ENCODE results near the gene IRF9. TPM values are rescaled to one million over a fixed set of nuclear protein-coding genes. Genes with fewer than 3 reads are reported as not detected.
"Not testable (repeated sequence)": the region's sequence is repeated elsewhere in the genome, so short reads cannot be mapped to it uniquely, and the experiment has no call there.

The IRF9 gene
- total and polyA plus RNA-seq, 5 experiments from 2014 or later: 46.6 to 116 (median 68.6) TPM

DNA sequence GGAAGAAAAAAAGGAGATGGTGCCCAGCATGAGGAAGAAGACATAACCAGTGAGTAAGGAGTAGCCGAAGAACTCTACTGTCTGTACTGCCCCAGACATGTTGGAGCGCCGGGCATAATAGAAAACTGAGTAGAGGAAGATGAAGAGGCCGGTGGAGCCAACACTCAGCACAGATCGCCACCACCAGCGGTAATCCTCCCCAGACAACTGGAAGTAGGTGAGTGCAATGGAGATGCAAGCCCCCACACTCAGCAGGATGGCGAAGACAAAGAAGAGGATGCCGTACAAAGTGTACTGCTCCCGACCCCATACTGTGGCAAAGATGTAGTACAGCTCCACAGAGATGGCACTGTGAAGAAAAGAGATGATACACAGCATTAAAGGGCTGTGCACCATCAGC lies 28.4 kb downstream of the IRF9 start:
- Mint-ChIP-seq H3K4me3 (peak overlapping the region in 1 of 10 donors; percentile 38), H3K27ac (peak overlapping the region; percentile 83 to 97 (median 94)), H3K27me3 (peaks cover 0 to 2% (median 0%) of the 10 kb centered on the region in 5 donors), H3K9me3 (no peaks in the 10 kb centered on the region), H3K4me1 (peaks cover 17 to 67% (median 51%) of the 10 kb centered on the region in 4 donors), H3K36me3 (peaks cover 0 to 30% (median 10%) of the 10 kb centered on the region in 3 donors)
- DNase-seq (no peak), ATAC-seq (no peak)
- POLR2A ChIA-PET: interaction anchor here (0.9 to 4.8 kb wide), 15 partner anchors 9 to 109 kb away, joined by 3 to 36 read pairs (median 7); partner anchors contain the start of genes CHMP4A, DCAF11, EMC9 and IRF9

DNA sequence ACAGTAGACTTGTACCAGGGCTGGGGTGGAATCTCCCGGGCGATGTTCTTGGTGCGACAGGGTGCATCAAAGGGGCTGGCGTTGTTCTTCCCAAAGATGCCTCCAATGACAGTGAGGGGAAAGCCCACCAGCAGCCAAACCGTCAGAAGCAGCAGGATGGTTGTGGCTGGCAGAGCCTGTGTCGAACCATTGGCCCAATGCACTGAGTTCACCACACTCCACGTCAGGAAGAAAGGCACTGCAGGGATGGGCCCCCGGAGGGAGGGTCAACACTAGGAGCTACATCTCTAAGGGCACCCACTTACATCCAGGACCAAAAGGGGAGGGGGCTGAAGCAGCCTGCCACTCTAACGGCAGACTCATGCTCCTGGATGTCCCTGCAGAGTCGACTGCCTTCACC lies 29.4 kb downstream of the IRF9 start:
- no peak for ATAC-seq
- POLR2A ChIA-PET: interaction anchor here (0.7 to 4.8 kb wide), 6 partner anchors 24 to 75 kb away, joined by 6 to 36 read pairs (median 12); partner anchors contain the start of genes CHMP4A, DCAF11, IRF9 and MDP1
- Mint-ChIP-seq H3K4me1 (peaks cover 21 to 74% (median 59%) of the 10 kb centered on the region in 4 donors), H3K27ac (peak overlapping the region in 7 of 10 donors; percentile 46 to 90 (median 77)), H3K36me3 (peaks cover 0 to 27% (median 10%) of the 10 kb centered on the region in 3 donors), H3K4me3 (no peak overlapping the region), H3K9me3 (no peaks in the 10 kb centered on the region), H3K27me3 (peaks cover 0 to 2% (median 0%) of the 10 kb centered on the region in 5 donors)
- no peak for DNase-seq

DNA sequence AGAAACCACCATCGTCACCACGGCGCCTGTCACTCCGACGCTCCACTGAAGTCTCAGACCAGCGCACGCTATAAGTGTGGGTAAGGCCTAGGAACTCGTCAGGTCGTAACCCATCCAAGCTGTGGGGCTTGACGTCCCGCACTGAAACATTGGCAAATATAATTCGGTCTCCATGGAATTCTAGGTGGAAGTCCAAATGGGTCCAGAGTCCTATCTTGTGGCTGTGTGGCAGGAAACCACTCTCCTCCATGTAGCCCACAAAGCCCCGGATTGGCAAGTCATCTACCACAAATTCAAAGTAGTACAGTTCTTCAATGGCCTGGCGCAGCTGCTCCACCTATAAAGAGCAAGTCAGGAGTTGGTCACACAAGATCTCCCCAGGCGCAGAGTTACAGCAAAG lies 31.9 kb downstream of the IRF9 start:
- peak overlapping the region in 6 of 10 donors; percentile 23 to 60 (median 40) for H3K4me3 Mint-ChIP-seq
- peaks cover 0 to 2% (median 0%) of the 10 kb centered on the region in 5 donors for H3K27me3 Mint-ChIP-seq
- H3K4me1 Mint-ChIP-seq: peaks cover 19 to 71% (median 63%) of the 10 kb centered on the region in 4 donors
- H3K27ac Mint-ChIP-seq: peak overlapping the region in 8 of 10 donors; percentile 29 to 92 (median 64)
- H3K9me3 Mint-ChIP-seq: no peaks in the 10 kb centered on the region
- POLR2A ChIA-PET: interaction anchor here (3.5 kb wide), 1 partner anchor 52 kb away, joined by 10 read pairs; the partner anchor contains the start of gene EMC9
- ATAC-seq (no peak), DNase-seq (no peak)
- H3K36me3 Mint-ChIP-seq: peaks cover 0 to 20% (median 7%) of the 10 kb centered on the region in 3 donors

DNA sequence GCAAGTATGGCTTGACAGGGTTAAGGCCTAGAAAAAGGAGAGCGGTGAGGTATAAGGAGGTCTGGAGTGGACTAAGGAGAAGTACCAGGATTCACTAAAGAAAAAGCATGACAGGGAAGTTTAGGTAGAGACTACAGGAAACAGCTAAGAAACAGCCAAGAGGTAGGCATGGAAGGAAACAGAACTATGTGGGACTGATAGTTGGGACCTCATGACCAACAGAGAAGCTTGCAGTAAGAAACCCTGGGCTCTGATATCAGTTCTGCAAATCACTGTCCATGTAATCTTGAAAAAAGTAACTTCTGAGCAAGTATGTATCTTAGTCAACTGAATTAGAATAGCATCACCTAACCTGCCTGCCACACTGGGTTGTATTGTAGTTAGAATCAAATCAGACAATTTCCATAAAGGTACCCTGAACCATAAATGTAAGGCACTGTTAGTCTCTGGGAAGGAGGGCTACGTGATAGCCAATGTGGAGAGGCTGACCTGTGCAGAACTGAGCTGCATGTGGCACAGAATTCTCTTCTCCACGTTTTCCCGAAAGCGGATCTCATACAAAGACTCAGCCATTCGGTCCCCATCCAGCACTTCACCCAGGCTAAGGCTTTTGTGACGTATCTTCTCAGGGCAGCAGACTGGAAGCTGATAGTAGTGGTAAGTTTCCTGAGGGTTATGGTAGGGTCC lies 33.3 kb downstream of the IRF9 start:
- H3K9me3 Mint-ChIP-seq: no peaks in the 10 kb centered on the region
- peaks cover 24 to 70% (median 63%) of the 10 kb centered on the region in 4 donors for H3K4me1 Mint-ChIP-seq
- peaks cover 0 to 28% (median 7%) of the 10 kb centered on the region in 3 donors for H3K36me3 Mint-ChIP-seq
- ATAC-seq: no peak
- POLR2A ChIA-PET: interaction anchor here (0.7 to 3.5 kb wide), 15 partner anchors 19 to 236 kb away, joined by 3 to 124 read pairs (median 10); partner anchors contain the start of genes CBLN3, CHMP4A, CIDEB and DCAF11
- peak overlapping the region; percentile 93 to 99 (median 98) for H3K27ac Mint-ChIP-seq
- no peaks in the 10 kb centered on the region for H3K27me3 Mint-ChIP-seq
- H3K4me3 Mint-ChIP-seq: peak overlapping the region; percentile 84 to 98 (median 93)
- DNase-seq: no peak

DNA sequence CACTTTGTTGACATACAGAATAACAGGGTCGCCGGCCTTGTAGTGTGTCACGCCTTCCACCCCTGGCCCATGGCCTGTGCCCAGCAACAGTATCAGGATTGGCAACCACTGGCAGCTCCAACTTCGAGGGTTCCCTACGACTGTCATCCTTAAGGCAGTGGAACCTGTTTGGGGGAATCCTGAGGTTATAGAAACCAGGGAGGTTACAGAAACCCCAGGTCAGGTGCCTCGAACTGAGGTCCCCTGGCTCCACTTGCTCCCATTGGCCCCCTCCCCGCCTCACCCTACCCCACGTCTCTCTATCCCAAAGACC lies 33.8 kb downstream of the IRF9 start:
- no peak for ATAC-seq
- POLR2A ChIA-PET: interaction anchor here (0.7 to 3.5 kb wide), 24 partner anchors 8 to 892 kb away, joined by 3 to 124 read pairs (median 8); partner anchors contain the start of genes CBLN3, CHMP4A, CIDEB and DCAF11
- H3K36me3 Mint-ChIP-seq: peaks cover 0 to 30% (median 7%) of the 10 kb centered on the region in 3 donors
- DNase-seq: peak in 1 of 10 donors; percentile 58
- H3K27ac Mint-ChIP-seq: peak overlapping the region; percentile 93 to 99 (median 98)
- peaks cover 24 to 67% (median 63%) of the 10 kb centered on the region in 4 donors for H3K4me1 Mint-ChIP-seq
- no peaks in the 10 kb centered on the region for H3K9me3 Mint-ChIP-seq
- H3K4me3 Mint-ChIP-seq: peak overlapping the region; percentile 84 to 98 (median 93)
- no peaks in the 10 kb centered on the region for H3K27me3 Mint-ChIP-seq

DNA sequence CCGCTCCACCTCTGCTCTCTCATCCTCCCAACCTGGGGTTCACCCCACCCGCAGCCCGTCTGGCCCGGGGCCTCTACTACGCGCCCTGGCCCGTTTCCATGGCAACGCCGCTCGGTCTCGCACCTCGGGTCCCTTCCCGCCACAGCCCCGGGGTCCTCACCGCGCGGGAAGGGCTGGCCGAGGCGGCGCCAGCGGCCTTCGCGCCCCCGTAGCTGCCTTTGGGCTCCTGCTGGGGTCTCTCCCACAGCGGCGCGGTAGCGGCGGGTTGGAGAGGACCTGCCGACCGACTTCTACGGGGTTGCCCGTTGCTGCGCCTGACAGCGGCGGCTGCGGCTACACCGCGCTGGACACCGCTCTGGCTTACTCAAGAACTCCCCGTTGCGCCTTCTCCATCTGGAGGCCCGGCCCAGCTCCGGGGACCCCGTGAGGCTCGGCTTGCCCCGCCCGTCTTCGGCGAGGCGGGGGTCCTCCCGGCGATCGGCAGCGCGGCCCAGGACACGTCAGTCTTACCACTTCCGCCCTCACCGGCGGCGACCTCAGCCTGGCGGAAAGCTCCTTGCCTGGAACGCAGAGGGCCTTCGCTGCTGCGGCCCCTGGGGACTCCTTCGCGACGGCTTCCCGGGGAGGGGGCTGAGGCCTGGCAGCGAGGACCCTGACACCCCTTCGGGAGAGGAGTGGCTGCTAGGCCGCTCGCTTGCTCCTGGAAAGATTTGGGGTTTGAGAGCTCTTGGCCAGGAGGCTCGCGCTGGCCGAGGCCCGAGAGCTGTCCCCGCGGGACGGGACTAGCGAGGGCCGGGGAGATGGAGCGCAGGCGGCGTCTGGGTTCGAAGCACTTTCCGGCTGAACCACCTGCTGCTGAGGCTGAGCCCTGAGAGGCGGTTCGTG lies 34.4 kb downstream of the IRF9 start, which contains the start of gene TM9SF1:
Gene TM9SF1 (minus strand): TSS at position 256 of the 885 bp plus-strand sequence. CDS start 422 bp downstream, outside the sequence.
- peak; percentile 87 to 88 for ATAC-seq
- H3K27me3 Mint-ChIP-seq: no peaks in the 10 kb centered on the region
- H3K4me1 Mint-ChIP-seq: peaks cover 24 to 64% (median 62%) of the 10 kb centered on the region in 4 donors
- peak; percentile 81 to 95 (median 90) for DNase-seq
- peaks cover 0 to 35% (median 7%) of the 10 kb centered on the region in 3 donors for H3K36me3 Mint-ChIP-seq
- peak within 1 kb of the TSS; percentile 93 to 99 (median 98) for H3K27ac Mint-ChIP-seq
- peak within 1 kb of the TSS; percentile 84 to 98 (median 93) for H3K4me3 Mint-ChIP-seq
- no peaks in the 10 kb centered on the region for H3K9me3 Mint-ChIP-seq
- POLR2A ChIA-PET: interaction anchor here (0.9 to 3.5 kb wide), 30 partner anchors 9 to 1101 kb away, joined by 3 to 124 read pairs (median 6); partner anchors contain the start of genes ACIN1, C14orf119, CBLN3 and CHMP4A

DNA sequence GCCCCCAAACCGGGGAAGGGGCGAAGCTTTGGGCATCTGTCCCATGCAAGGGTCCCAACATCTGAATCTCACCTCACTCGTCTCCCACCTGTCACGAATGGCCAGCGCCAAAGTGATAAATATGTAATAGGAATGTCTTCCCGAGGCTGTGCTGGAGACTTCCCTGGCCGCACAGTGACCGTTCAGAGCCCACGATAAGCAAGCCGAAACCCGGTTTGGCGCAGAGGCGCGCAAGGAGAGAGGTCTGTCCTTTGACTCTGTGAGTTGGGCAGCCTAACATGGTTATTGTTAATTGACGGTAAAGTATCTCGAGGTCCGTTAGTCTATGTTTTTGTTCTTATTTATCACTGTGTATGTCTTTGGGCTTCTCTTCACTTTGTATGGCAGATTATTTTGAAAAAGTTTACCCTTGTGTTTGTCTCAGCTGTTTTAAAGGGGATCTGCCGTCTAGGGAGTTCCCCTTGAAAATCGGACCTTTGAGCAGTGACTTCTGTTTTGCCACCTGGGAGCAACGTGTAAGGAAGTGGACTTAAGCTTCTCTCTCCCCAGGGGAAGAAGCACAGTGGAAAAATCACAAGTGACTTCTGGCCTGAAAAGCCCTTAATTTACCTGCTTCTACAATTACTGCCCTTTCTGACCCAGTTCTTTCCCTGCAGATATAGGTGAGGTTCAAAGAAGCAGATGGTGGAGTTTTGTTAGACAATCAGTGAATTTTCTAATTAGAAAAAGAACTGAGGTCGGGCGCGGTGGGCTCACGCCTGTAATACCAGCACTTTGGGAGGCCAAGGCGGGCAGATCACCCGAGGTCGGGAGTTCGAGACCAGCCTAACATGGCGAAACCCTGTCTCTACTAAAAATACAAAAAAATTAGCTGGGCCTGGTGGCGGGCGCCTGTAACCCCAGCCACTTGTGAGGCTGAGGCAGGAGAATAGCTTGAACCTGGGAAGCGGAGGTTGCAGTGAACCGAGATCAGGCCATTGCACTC lies 35.3 kb downstream of the IRF9 start:
- POLR2A ChIA-PET: interaction anchor here (0.7 to 3.5 kb wide), 28 partner anchors 9 to 1101 kb away, joined by 3 to 124 read pairs (median 6); partner anchors contain the start of genes ACIN1, C14orf119, CHMP4A and DCAF11
- H3K4me1 Mint-ChIP-seq: peaks cover 24 to 66% (median 61%) of the 10 kb centered on the region in 4 donors
- peak overlapping the region; percentile 93 to 99 (median 98) for H3K27ac Mint-ChIP-seq
- ATAC-seq (no peak), DNase-seq (no peak)
- H3K36me3 Mint-ChIP-seq: peaks cover 0 to 34% (median 6%) of the 10 kb centered on the region in 3 donors
- H3K9me3 Mint-ChIP-seq: no peaks in the 10 kb centered on the region
- H3K27me3 Mint-ChIP-seq: no peaks in the 10 kb centered on the region
- peak overlapping the region; percentile 84 to 98 (median 93) for H3K4me3 Mint-ChIP-seq

DNA sequence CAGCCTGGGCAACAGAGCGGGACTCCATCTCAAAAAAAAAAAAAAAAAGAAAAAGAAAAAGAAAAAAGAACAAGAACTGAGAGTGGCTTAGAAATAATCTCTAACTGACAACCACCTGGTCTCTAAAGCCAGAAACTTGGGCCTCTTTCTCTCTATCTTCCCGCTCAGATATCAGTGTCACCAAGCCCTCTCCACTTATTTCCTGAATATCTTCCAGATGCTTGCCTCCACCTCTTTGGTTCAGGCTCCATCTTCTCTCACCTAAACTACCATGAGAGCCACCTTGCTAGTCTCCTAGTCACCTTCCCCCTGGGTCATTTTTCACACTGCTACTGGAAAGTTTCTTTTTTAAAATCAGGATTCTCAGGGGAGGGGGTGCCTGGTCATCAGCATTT lies 36.0 kb downstream of the IRF9 start:
- peaks cover 26 to 66% (median 58%) of the 10 kb centered on the region in 4 donors for H3K4me1 Mint-ChIP-seq
- peak overlapping the region; percentile 72 to 96 (median 90) for H3K4me3 Mint-ChIP-seq
- peaks cover 0 to 34% (median 11%) of the 10 kb centered on the region in 3 donors for H3K36me3 Mint-ChIP-seq
- ATAC-seq: no peak
- peak overlapping the region; percentile 43 to 98 (median 94) for H3K27ac Mint-ChIP-seq
- H3K9me3 Mint-ChIP-seq: no peaks in the 10 kb centered on the region
- no peak for DNase-seq
- POLR2A ChIA-PET: interaction anchor here (0.7 to 3.2 kb wide), 3 partner anchors 16 to 86 kb away, joined by 3 to 124 read pairs (median 23); partner anchors contain the start of genes CHMP4A, MDP1 and TINF2
- no peaks in the 10 kb centered on the region for H3K27me3 Mint-ChIP-seq

DNA sequence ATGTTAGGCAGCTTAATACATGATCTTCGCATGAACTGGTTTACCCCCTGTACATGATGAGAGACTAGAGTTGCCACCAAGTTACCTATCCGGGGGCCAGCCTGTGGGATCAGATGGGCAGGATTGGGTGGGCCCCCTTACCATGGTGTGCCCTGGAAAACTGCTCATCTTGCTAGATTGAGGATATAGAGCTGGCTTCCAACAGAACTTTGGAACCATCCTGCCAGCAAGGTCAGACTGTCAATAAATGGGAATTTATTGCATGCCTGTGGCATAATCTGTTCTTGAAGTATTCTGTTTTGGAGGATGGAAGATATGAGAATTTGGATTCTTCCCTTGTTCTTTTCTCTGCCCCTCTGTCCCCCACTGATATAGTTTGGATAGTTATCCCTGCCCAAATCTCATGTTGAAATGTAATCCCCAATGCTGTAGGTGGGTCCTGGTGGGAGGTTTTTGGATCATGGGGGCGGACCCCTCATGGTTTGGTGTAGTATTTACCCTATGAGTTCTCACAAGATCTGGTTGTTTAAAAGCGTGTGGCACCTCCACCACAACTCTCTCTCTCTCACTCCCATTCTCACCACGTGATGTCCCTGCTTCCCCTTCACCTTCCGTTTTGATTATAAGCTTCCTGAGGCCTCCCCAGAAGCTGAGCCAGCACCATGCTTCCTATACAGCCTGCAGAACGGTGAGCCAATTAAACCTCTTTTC lies 37.9 kb downstream of the IRF9 start:
- H3K36me3 Mint-ChIP-seq: peaks cover 6 to 33% (median 14%) of the 10 kb centered on the region in 3 donors
- H3K27me3 Mint-ChIP-seq: no peaks in the 10 kb centered on the region
- POLR2A ChIA-PET: interaction anchor here (1.6 to 1.7 kb wide), 2 partner anchors 13 to 16 kb away, joined by 5 to 6 read pairs; no protein-coding TSS in a partner anchor
- H3K4me3 Mint-ChIP-seq: peak overlapping the region in 8 of 10 donors; percentile 32 to 65 (median 42)
- no peak for DNase-seq
- H3K27ac Mint-ChIP-seq: peak overlapping the region; percentile 16 to 75 (median 66)
- ATAC-seq: no peak
- peaks cover 0 to 8% (median 0%) of the 10 kb centered on the region in 9 donors for H3K9me3 Mint-ChIP-seq
- H3K4me1 Mint-ChIP-seq: peaks cover 27 to 62% (median 50%) of the 10 kb centered on the region in 4 donors

DNA sequence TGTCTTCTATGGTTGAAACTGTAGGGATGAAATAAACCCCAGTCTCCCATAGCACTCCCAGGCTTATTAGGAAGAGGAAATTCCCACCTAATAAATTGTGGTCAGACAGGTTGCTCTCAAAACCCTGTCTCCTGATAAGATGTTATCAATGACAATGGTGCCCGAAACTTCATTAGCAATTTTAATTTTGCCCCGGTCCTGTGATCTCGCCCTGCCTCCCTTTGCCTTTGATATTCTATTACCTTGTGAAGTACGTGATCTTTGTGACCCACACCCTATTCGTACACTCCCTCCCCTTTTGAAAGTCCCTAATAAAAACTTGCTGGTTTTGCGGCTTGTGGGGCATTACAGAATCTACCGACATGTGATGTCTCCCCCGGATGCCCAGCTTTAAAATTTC lies 41.5 kb downstream of the IRF9 start:
- H3K9me3 Mint-ChIP-seq, H3K4me3 Mint-ChIP-seq, H3K27me3 Mint-ChIP-seq, ATAC-seq, POLR2A ChIA-PET, DNase-seq: not testable (repeated sequence)
- Mint-ChIP-seq H3K27ac (peak overlapping the region in 4 of 10 donors; percentile 8 to 40 (median 24)), H3K4me1 (peaks cover 30 to 59% (median 49%) of the 10 kb centered on the region in 4 donors), H3K36me3 (peaks cover 14 to 63% (median 26%) of the 10 kb centered on the region in 3 donors)
